DMS79 (cell line): ENCODE measurements around the gene DPF1.

Experiments used
- DNase-seq: peaks from one replicate; lab custom pipeline; 2025; lab: John Stamatoyannopoulos, UW

DPF1 gene

GRCh38 chr19:38163419-38164290 lies 60.4 kb downstream of the DPF1 start:
- no peak for DNase-seq

GRCh38 chr19:38162632-38163031 lies 61.4 kb downstream of the DPF1 start:
- DNase-seq: no peak

DNA sequence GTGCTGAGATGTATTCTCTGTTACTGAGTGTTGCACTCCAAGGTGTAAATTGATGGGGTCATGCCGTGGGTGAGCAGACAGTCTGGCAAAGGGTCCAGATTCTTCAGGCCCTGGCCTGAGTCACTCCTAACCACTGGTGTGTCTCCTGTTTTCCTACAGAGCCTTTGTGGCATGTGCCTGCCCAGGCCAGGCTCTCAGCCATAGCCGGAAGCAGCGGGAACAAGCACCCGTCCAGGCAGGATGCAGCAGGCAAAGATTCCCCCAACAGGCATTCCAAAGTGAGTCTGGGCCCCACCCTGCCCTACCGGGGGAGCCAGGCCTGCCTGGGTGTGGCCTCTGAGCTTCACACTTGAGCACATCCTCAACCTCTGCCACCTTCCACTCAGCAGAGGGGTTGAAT lies 61.9 kb downstream of the DPF1 start:
- DNase-seq: no peak
